H1 (cell line): ENCODE measurements around the gene NMU. TPM values are rescaled to one million over a fixed set of nuclear protein-coding genes. Genes with fewer than 3 reads are reported as not detected.
"Not testable (repeated sequence)": the region's sequence is repeated elsewhere in the genome, so short reads cannot be mapped to it uniquely, and the experiment has no call there.

Experiments used
- CTCF ChIA-PET: fragments of 300-600 bp; sonication (Branson Sonifier 250); formaldehyde crosslinking; loops from one replicate; lab custom pipeline; 2021; ENCODE audit not compliant: partially characterized antibody; lab: Charles Lee
- POLR2A ChIA-PET: fragments of 300-600 bp; sonication (Branson Sonifier 250); formaldehyde crosslinking; loops from one replicate; lab custom pipeline; 2021; ENCODE audit warnings: inconsistent platforms; ENCODE audit not compliant: partially characterized antibody; lab: Charles Lee
- DNase-seq, 2 experiments: peaks; one replicate each; pipeline versions ENCODE4 v3.0.0 to v3.0.0-alpha.2; 2010 to 2022; ENCODE audit warnings: low spot score in 2 of 2, low read depth in 1 of 2, mixed read lengths in 1 of 2
- FAIRE-seq: peaks from 2 replicates; lab custom pipeline; 2011; peaks lifted over from hg19 to GRCh38; lab: Jason Lieb, UNC
- H2AFZ ChIP-seq: 2 replicates; pipeline ENCODE4 v1.8.1; 2012; ENCODE audit warnings: low read length, inconsistent platforms
- H2AK5ac ChIP-seq: 2 replicates; pipeline ENCODE4 v1.6.1; 2013; ENCODE audit warnings: low read depth, low read length
- H2BK120ac ChIP-seq: replicated peaks from 2 replicates; pipeline ENCODE3; 2013; ENCODE audit warnings: low read depth, low read length, inconsistent platforms
- H2BK12ac ChIP-seq: 2 replicates; pipeline ENCODE4 v1.6.1; 2013; ENCODE audit warnings: low read depth, low read length
- H2BK15ac ChIP-seq: 2 replicates; pipeline ENCODE4 v1.6.1; 2013; ENCODE audit warnings: low read length
- H2BK20ac ChIP-seq: 2 replicates; pipeline ENCODE4 v1.6.1; 2013; ENCODE audit warnings: low read length
- H2BK5ac ChIP-seq: 2 replicates; pipeline ENCODE4 v1.6.1; 2013; ENCODE audit warnings: low read depth, low read length
- H3K14ac ChIP-seq: 2 replicates; pipeline ENCODE4 v1.6.1; 2013; ENCODE audit warnings: inconsistent platforms; ENCODE audit not compliant: insufficient read length
- H3K18ac ChIP-seq: 2 replicates; pipeline ENCODE4 v1.6.1; 2013; ENCODE audit warnings: low read length; ENCODE audit errors: extremely low read depth
- H3K23ac ChIP-seq: 2 replicates; pipeline ENCODE4 v1.6.1; 2013; ENCODE audit warnings: inconsistent platforms; ENCODE audit not compliant: insufficient read length
- H3K23me2 ChIP-seq: 2 replicates; pipeline ENCODE4 v1.6.1; 2013; ENCODE audit warnings: low read depth, low read length
- H3K27ac ChIP-seq: 2 replicates; pipeline ENCODE4 v1.6.1; 2011; ENCODE audit warnings: low read depth, low read length, inconsistent platforms
- H3K27me3 ChIP-seq, 4 experiments: replicated peaks in 1 of 4; 1 replicate in 1 of 4; 2 replicates in 3 of 4; pipeline versions ENCODE4 v1.6.1 to v1.8.1; 2011 to 2013; ENCODE audit warnings: low read length in 3 of 4, mild to moderate bottlenecking in 3 of 4, inconsistent platforms in 2 of 4, mixed read lengths in 2 of 4, moderate library complexity in 1 of 4; ENCODE audit not compliant: control insufficient read depth in 3 of 4, insufficient read depth in 3 of 4; ENCODE audit errors: extremely low read depth in 1 of 4
- H3K36me3 ChIP-seq, 4 experiments: 2 replicates each; pipeline versions ENCODE4 v1.6.1 to v1.8.1; 2011 to 2013; ENCODE audit warnings: mild to moderate bottlenecking in 4 of 4, low read length in 3 of 4, moderate library complexity in 2 of 4, control low read depth in 1 of 4, inconsistent platforms in 1 of 4; ENCODE audit not compliant: insufficient read depth in 4 of 4, control insufficient read depth in 2 of 4
- H3K4ac ChIP-seq: replicated peaks from 2 replicates; pipeline ENCODE3; 2013; ENCODE audit warnings: low read length, low read depth, mixed read lengths, inconsistent platforms; ENCODE audit not compliant: insufficient read length
- H3K4me1 ChIP-seq, 4 experiments: replicated peaks in 1 of 4; 1 replicate in 1 of 4; 2 replicates in 3 of 4; pipeline versions ENCODE4 v1.6.1 to v1.8.1; 2011 to 2013; ENCODE audit warnings: low read length in 3 of 4, inconsistent platforms in 2 of 4, mixed read lengths in 1 of 4; ENCODE audit not compliant: insufficient read depth in 4 of 4, control insufficient read depth in 3 of 4
- H3K4me2 ChIP-seq, 2 experiments: 2 replicates each; pipeline versions ENCODE4 v1.6.1 to v1.8.1; 2011 to 2013; ENCODE audit warnings: low read depth in 2 of 2, low read length in 2 of 2, control low read depth in 1 of 2, inconsistent platforms in 1 of 2, mild to moderate bottlenecking in 1 of 2; ENCODE audit not compliant: insufficient read depth in 1 of 2
- H3K4me3 ChIP-seq, 4 experiments: fragments of 200-600, 300-600 bp in 1 of 4; sonication (generic), shearing (Covaris generic), sonication (Bioruptor Twin) in 1 of 4; 2 replicates each; pipeline versions ENCODE4 v1.5.1 to v1.8.1; 2011 to 2016; ENCODE audit warnings: low read length in 4 of 4, low read depth in 3 of 4, control low read depth in 2 of 4, inconsistent platforms in 2 of 4, mild to moderate bottlenecking in 2 of 4, mixed read lengths in 1 of 4, moderate library complexity in 1 of 4; ENCODE audit not compliant: insufficient read depth in 2 of 4; ENCODE audit errors: extremely low read depth in 1 of 4
- H3K56ac ChIP-seq: replicated peaks from 2 replicates; pipeline ENCODE3; 2013; ENCODE audit warnings: low read depth, mild to moderate bottlenecking, mixed read lengths, low read length, inconsistent platforms; ENCODE audit not compliant: insufficient read length
- H3K79me1 ChIP-seq: 2 replicates; pipeline ENCODE4 v1.6.1; 2013; ENCODE audit warnings: low read depth, low read length, control low read depth
- H3K79me2 ChIP-seq, 2 experiments: 2 replicates each; pipeline versions ENCODE4 v1.6.1 to v1.8.1; 2012 to 2013; ENCODE audit warnings: low read length in 2 of 2, mild to moderate bottlenecking in 2 of 2, inconsistent platforms in 1 of 2; ENCODE audit not compliant: insufficient read depth in 2 of 2, control insufficient read depth in 1 of 2
- H3K9ac ChIP-seq, 4 experiments: replicated peaks in 1 of 4; 1 replicate in 1 of 4; 2 replicates in 3 of 4; pipeline versions ENCODE4 v1.6.1 to v1.8.1; 2011 to 2013; ENCODE audit warnings: low read depth in 3 of 4, low read length in 3 of 4, control low read depth in 2 of 4, mild to moderate bottlenecking in 2 of 4, moderate library complexity in 2 of 4, inconsistent platforms in 1 of 4; ENCODE audit errors: extremely low read depth in 1 of 4
- H3K9me3 ChIP-seq, 2 experiments: 2 replicates each; pipeline versions ENCODE4 v1.6.1 to v1.8.1; 2012 to 2013; ENCODE audit warnings: mild to moderate bottlenecking in 2 of 2, moderate library complexity in 2 of 2, control low read depth in 1 of 2, inconsistent platforms in 1 of 2, low read depth in 1 of 2, low read length in 1 of 2, mixed read lengths in 1 of 2; ENCODE audit not compliant: insufficient read depth in 2 of 2
- H4K20me1 ChIP-seq, 2 experiments: replicated peaks in 1 of 2; 2 replicates each; pipeline versions ENCODE3 to v1.8.1; 2011 to 2013; ENCODE audit warnings: inconsistent platforms in 2 of 2, low read length in 2 of 2, mild to moderate bottlenecking in 1 of 2; ENCODE audit not compliant: insufficient read depth in 2 of 2, control insufficient read depth in 1 of 2
- H4K5ac ChIP-seq: 2 replicates; pipeline ENCODE4 v1.6.1; 2013; ENCODE audit warnings: low read length, low read depth, mixed read lengths, inconsistent platforms; ENCODE audit not compliant: insufficient read length
- H4K8ac ChIP-seq: 2 replicates; pipeline ENCODE4 v1.8.0; 2013; ENCODE audit warnings: mild to moderate bottlenecking, moderate library complexity, low read length, inconsistent platforms; ENCODE audit not compliant: insufficient read depth; ENCODE audit errors: extremely low read depth
- H4K91ac ChIP-seq: replicated peaks from 2 replicates; pipeline ENCODE3; 2013; ENCODE audit warnings: low read length, mixed read lengths, inconsistent platforms; ENCODE audit not compliant: insufficient read length
- WGBS, 2 experiments: shearing (Covaris generic) in 1 of 2; methylation state at CpG; one replicate each; pipeline versions ENCODE4 v1.1.6 to v1.1.7; 2013 to 2015; ENCODE audit warnings: low lambda C conversion rate in 2 of 2, mixed read lengths in 2 of 2, inconsistent platforms in 1 of 2, low coverage in 1 of 2, missing lambda C conversion rate in 1 of 2; ENCODE audit not compliant: insufficient replicate concordance in 2 of 2, insufficient coverage in 1 of 2, insufficient read length in 1 of 2; ENCODE audit errors: extremely low coverage in 1 of 2, missing lambda C conversion rate in 1 of 2; 5-methylcytosine and 5-hydroxymethylcytosine counted together
- polyA plus RNA-seq, 7 experiments: library from polyadenylated mRNA; depleted of rRNA in 3 of 7; stranded (reverse) in 5 of 7; unstranded in 2 of 7; fragments of >200 nt in 5 of 7; fragments of 200-250 nt in 2 of 7; gene quantifications; 1 replicate in 5 of 7; 2 replicates in 1 of 7; 4 replicates in 1 of 7; pipeline versions ENCODE4 v1.2.1 to v1.2.3, GENCODE V29; 2011 to 2013; ENCODE audit warnings: missing spikeins in 2 of 7, mixed read lengths in 2 of 7
- total RNA-seq: library from RNA; stranded (reverse); fragmentation: NEBNext Ultra II Directional; extraction: Animal tissue kit (Norgen Biotek cat#: 25700); gene quantifications from 2 replicates; pipeline ENCODE4 v1.2.1, GENCODE V29; 2021

The NMU gene
- total and polyA plus RNA-seq, 2 of the 8 experiments (the other 6 are each of a cell fraction or from before 2014, with no cell fraction given) = 30.5 to 50.4 TPM

DNA sequence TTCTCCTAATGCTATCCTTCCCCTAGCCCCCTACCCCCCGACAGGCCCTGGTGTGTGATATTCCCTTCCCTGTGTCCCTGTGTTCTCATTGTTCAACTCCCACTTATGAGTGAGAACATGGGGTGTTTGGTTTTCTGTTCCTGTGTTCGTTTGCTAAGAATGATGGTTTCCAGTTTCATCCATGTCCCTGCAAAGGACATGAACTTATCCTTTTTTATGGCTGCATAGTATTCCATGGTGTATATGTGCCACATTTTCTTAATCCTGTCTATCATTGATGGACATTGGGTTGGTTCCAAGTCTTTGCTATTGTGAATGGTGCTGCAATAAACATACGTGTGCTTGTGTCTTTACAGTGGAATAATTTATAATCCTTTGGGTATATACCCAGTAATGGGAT is 46.7 kb upstream of the NMU start:
- H3K23me2 ChIP-seq, H4K8ac ChIP-seq, POLR2A ChIA-PET, H2BK15ac ChIP-seq, H2BK12ac ChIP-seq, H3K18ac ChIP-seq, H3K14ac ChIP-seq, H2AFZ ChIP-seq, H3K36me3 ChIP-seq, H3K27me3 ChIP-seq, H2BK20ac ChIP-seq, H2AK5ac ChIP-seq, H3K79me2 ChIP-seq, H2BK5ac ChIP-seq, H3K56ac ChIP-seq, H3K23ac ChIP-seq, H4K20me1 ChIP-seq, CTCF ChIA-PET, H2BK120ac ChIP-seq, H3K9me3 ChIP-seq, H3K4ac ChIP-seq, H4K91ac ChIP-seq, H3K4me2 ChIP-seq, H3K79me1 ChIP-seq, H3K4me1 ChIP-seq, H3K4me3 ChIP-seq, H4K5ac ChIP-seq, DNase-seq, H3K9ac ChIP-seq, FAIRE-seq, H3K27ac ChIP-seq: not testable (repeated sequence)
- 94% methylated on average over 3 of the region's 3 CpGs; no CpG with 5 or more reads in 1 of the 2 experiments for WGBS, 2 experiments
